ENCODE data around the gene USP36. TPM values are rescaled to one million over a fixed set of nuclear protein-coding genes. Genes with fewer than 3 reads are reported as not detected.
A peak's percentile ranks its signal among the peaks of the same experiment; 100 is the strongest.

USP36 gene
- total and polyA plus RNA-seq, 4 donors = 8.0 to 20.7 (median 10.5) TPM

GRCh38 chr17:78879635-78880186 lies 39.1 kb upstream of the USP36 start:
- 62% methylated on average over 28 of the region's 28 CpGs for WGBS
- H3K36me3 ChIP-seq (ENCODE audit: control insufficient read depth in 4 of 4, insufficient read depth in 3 of 4, low read depth in 1 of 4, low read length in 3 of 4) = no peaks in the 10 kb centered on the region
- peak overlapping the region; percentile 68 to 72 for H3K27ac ChIP-seq (ENCODE audit: low read depth in 1 of 2, low read length in 2 of 2)
- H3K9ac ChIP-seq (ENCODE audit: low read depth in 1 of 2, low read length in 2 of 2) = no peak overlapping the region
- DNase-seq (ENCODE audit: low spot score) = no peak
- H3K9me3 ChIP-seq (ENCODE audit: control insufficient read depth in 4 of 4, low read length in 3 of 4) = no peaks in the 10 kb centered on the region
- peaks cover 0 to 15% (median 8%) of the 10 kb centered on the region in 4 donors for H3K4me1 ChIP-seq (ENCODE audit: control insufficient read depth in 4 of 4, insufficient read depth in 4 of 4, low read length in 3 of 4)
- TF ChIP-seq JUND (IDR thresholded peaks at IDR 0.05) (no peak), RAD21 (IDR thresholded peaks at IDR 0.05) (peak in 1 of 2 donors; percentile 11), SP1 (IDR thresholded peaks at IDR 0.05) (peak; percentile 12), NR2F2 (IDR thresholded peaks at IDR 0.05) (peak; percentile 47)
- H3K27me3 ChIP-seq (ENCODE audit: control insufficient read depth in 4 of 4, insufficient read depth in 4 of 4, low read length in 3 of 4) = no peaks in the 10 kb centered on the region
- H3K4me3 ChIP-seq (ENCODE audit: low read depth in 1 of 3, low read length in 3 of 3) = no peak overlapping the region

- no peaks in the 10 kb centered on the region for H3K9me3 ChIP-seq (ENCODE audit: control insufficient read depth in 4 of 4, low read length in 3 of 4)
- no peaks in the 10 kb centered on the region for H3K36me3 ChIP-seq (ENCODE audit: control insufficient read depth in 4 of 4, insufficient read depth in 3 of 4, low read depth in 1 of 4, low read length in 3 of 4)
- DNase-seq (ENCODE audit: low spot score) = no peak
- H3K9ac ChIP-seq (ENCODE audit: low read depth in 1 of 2, low read length in 2 of 2) = no peak overlapping the region
- peak overlapping the region; percentile 68 to 72 for H3K27ac ChIP-seq (ENCODE audit: low read depth in 1 of 2, low read length in 2 of 2)
- WGBS = 87% methylated on average over 14 of the region's 14 CpGs
- TF ChIP-seq CTCF (IDR thresholded peaks at IDR 0.05; ENCODE audit: low read depth, low read length, missing input control) (no peak), HNF4G (IDR thresholded peaks at IDR 0.05) (no peak), GABPA (IDR thresholded peaks at IDR 0.05 in 1 of 2, conservative IDR thresholded peaks at IDR 0.05 in 1 of 2) (no peak), FOXA2 (IDR thresholded peaks at IDR 0.05) (no peak), HNF4A (conservative IDR thresholded peaks at IDR 0.05) (no peak), EGR1 (IDR thresholded peaks at IDR 0.05; ENCODE audit: low read depth in 2 of 2) (no peak), YY1 (IDR thresholded peaks at IDR 0.05) (no peak)
- peaks cover 0 to 8% (median 3%) of the 10 kb centered on the region in 4 donors for H3K4me1 ChIP-seq (ENCODE audit: control insufficient read depth in 4 of 4, insufficient read depth in 4 of 4, low read length in 3 of 4)
- H3K4me3 ChIP-seq (ENCODE audit: low read depth in 1 of 3, low read length in 3 of 3) = no peak overlapping the region
- no peaks in the 10 kb centered on the region for H3K27me3 ChIP-seq (ENCODE audit: control insufficient read depth in 4 of 4, insufficient read depth in 4 of 4, low read length in 3 of 4)
Measured at GRCh38 chr17:78878871-78879527, 38.4 kb upstream of the USP36 start.

DNA sequence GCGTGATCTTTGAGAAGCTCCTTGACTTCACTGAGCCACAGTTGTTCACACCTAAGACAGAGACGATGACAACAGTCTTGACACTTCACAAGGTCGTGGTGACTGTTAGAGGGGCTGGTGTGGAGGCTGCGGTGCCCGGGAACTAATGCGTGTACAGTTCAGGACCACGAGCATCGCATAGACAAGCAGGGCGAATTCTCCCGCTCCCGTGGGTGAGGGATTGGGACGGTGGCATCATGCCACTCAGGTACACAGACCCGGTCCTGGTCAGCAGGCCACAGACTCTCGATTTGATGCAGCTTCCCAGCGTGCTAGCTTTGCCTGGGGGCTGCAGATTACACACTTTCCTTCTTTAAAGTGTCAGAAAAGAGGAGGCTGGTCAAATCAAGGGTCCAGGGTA lies 37.6 kb upstream of the USP36 start:
- no peak overlapping the region for H3K4me3 ChIP-seq (ENCODE audit: low read depth in 1 of 3, low read length in 3 of 3)
- no peaks in the 10 kb centered on the region for H3K36me3 ChIP-seq (ENCODE audit: control insufficient read depth in 4 of 4, insufficient read depth in 3 of 4, low read depth in 1 of 4, low read length in 3 of 4)
- H3K9me3 ChIP-seq (ENCODE audit: control insufficient read depth in 4 of 4, low read length in 3 of 4) = no peaks in the 10 kb centered on the region
- 93% methylated on average over 15 of the region's 15 CpGs for WGBS
- no peak overlapping the region for H3K9ac ChIP-seq (ENCODE audit: low read depth in 1 of 2, low read length in 2 of 2)
- H3K4me1 ChIP-seq (ENCODE audit: control insufficient read depth in 4 of 4, insufficient read depth in 4 of 4, low read length in 3 of 4) = peaks cover 0 to 6% (median 1%) of the 10 kb centered on the region in 4 donors
- DNase-seq (ENCODE audit: low spot score) = no peak
- no peak overlapping the region for H3K27ac ChIP-seq (ENCODE audit: low read depth in 1 of 2, low read length in 2 of 2)
- H3K27me3 ChIP-seq (ENCODE audit: control insufficient read depth in 4 of 4, insufficient read depth in 4 of 4, low read length in 3 of 4) = no peaks in the 10 kb centered on the region
- TF ChIP-seq CTCF (IDR thresholded peaks at IDR 0.05; ENCODE audit: low read depth, low read length, missing input control) = no peak
- TF ChIP-seq EGR1 (IDR thresholded peaks at IDR 0.05; ENCODE audit: low read depth in 2 of 2) = no peak
- TF ChIP-seq TAF1 (conservative IDR thresholded peaks at IDR 0.05) = no peak
- no peak for TF ChIP-seq ZBTB33 (IDR thresholded peaks at IDR 0.05)
- TF ChIP-seq, protein P1, sequence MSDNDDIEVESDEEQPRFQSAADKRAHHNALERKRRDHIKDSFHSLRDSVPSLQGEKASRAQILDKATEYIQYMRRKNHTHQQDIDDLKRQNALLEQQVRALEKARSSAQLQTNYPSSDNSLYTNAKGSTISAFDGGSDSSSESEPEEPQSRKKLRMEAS (IDR thresholded peaks at IDR 0.05) = no peak
- no peak for TF ChIP-seq RAD21 (IDR thresholded peaks at IDR 0.05)
- no peak for TF ChIP-seq FOXA2 (IDR thresholded peaks at IDR 0.05)
- TF ChIP-seq FOXA1 (IDR thresholded peaks at IDR 0.05) = no peak
- no peak for TF ChIP-seq HNF4G (IDR thresholded peaks at IDR 0.05)
- no peak for TF ChIP-seq HNF4A (conservative IDR thresholded peaks at IDR 0.05)
- no peak for TF ChIP-seq NR2F2 (IDR thresholded peaks at IDR 0.05)
- TF ChIP-seq, protein P2, sequence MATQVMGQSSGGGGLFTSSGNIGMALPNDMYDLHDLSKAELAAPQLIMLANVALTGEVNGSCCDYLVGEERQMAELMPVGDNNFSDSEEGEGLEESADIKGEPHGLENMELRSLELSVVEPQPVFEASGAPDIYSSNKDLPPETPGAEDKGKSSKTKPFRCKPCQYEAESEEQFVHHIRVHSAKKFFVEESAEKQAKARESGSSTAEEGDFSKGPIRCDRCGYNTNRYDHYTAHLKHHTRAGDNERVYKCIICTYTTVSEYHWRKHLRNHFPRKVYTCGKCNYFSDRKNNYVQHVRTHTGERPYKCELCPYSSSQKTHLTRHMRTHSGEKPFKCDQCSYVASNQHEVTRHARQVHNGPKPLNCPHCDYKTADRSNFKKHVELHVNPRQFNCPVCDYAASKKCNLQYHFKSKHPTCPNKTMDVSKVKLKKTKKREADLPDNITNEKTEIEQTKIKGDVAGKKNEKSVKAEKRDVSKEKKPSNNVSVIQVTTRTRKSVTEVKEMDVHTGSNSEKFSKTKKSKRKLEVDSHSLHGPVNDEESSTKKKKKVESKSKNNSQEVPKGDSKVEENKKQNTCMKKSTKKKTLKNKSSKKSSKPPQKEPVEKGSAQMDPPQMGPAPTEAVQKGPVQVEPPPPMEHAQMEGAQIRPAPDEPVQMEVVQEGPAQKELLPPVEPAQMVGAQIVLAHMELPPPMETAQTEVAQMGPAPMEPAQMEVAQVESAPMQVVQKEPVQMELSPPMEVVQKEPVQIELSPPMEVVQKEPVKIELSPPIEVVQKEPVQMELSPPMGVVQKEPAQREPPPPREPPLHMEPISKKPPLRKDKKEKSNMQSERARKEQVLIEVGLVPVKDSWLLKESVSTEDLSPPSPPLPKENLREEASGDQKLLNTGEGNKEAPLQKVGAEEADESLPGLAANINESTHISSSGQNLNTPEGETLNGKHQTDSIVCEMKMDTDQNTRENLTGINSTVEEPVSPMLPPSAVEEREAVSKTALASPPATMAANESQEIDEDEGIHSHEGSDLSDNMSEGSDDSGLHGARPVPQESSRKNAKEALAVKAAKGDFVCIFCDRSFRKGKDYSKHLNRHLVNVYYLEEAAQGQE (IDR thresholded peaks at IDR 0.05) = no peak
- no peak for TF ChIP-seq SP1 (IDR thresholded peaks at IDR 0.05)
